ENCODE measurements around the gene HES4.

HES4 gene

GRCh38 chr1:984476-984814 is 15.5 kb downstream of the HES4 start:
- H3K27ac ChIP-seq (ENCODE audit: extremely low read depth, low read depth, low read length): no peak overlapping the region
- H3K9me3 ChIP-seq (ENCODE audit: control insufficient read depth, insufficient read depth, low read depth, low read length): no peaks in the 10 kb centered on the region
- no peaks in the 10 kb centered on the region for H3K4me1 ChIP-seq (ENCODE audit: control insufficient read depth, insufficient read depth, low read length)
- ChIA-PET POLR2A (interaction anchor here (0.8 to 0.9 kb wide), 2 partner anchors 8 to 307 kb away, joined by 3 read pairs; no protein-coding TSS in a partner anchor), CTCF (interaction anchor here (0.5 to 4.0 kb wide), 29 partner anchors 8 to 385 kb away, joined by 3 to 53 read pairs (median 4); partner anchors contain the start of gene AGRN)
- no peaks in the 10 kb centered on the region for H3K36me3 ChIP-seq (ENCODE audit: control insufficient read depth in 2 of 2, insufficient read depth in 1 of 2, low read length in 2 of 2)
- H3K4me3 ChIP-seq (ENCODE audit: low read depth, low read length): no peak overlapping the region
- TF ChIP-seq ZNF785 (tag by site-specific recombination; IDR thresholded peaks at IDR 0.05): no peak
- no peak for TF ChIP-seq GLIS1 (tag by site-specific recombination; IDR thresholded peaks at IDR 0.05)
- TF ChIP-seq GFI1B (tag by site-specific recombination; IDR thresholded peaks at IDR 0.05): peak; percentile 59; the same call in 1 of the 2 replicates
- TF ChIP-seq ZNF223 (tag by site-specific recombination; IDR thresholded peaks at IDR 0.05): peak; percentile 61; the same call in 1 of the 2 replicates
- no peak for TF ChIP-seq GLI4 (tag by site-specific recombination; IDR thresholded peaks at IDR 0.05)
- no peak for TF ChIP-seq ZNF747 (tag by site-specific recombination; IDR thresholded peaks at IDR 0.05)
- TF ChIP-seq, protein P1, sequence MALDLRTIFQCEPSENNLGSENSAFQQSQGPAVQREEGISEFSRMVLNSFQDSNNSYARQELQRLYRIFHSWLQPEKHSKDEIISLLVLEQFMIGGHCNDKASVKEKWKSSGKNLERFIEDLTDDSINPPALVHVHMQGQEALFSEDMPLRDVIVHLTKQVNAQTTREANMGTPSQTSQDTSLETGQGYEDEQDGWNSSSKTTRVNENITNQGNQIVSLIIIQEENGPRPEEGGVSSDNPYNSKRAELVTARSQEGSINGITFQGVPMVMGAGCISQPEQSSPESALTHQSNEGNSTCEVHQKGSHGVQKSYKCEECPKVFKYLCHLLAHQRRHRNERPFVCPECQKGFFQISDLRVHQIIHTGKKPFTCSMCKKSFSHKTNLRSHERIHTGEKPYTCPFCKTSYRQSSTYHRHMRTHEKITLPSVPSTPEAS (tag by site-specific recombination; IDR thresholded peaks at IDR 0.05): no peak
- TF ChIP-seq ZNF10 (tag by site-specific recombination; IDR thresholded peaks at IDR 0.05): no peak
- TF ChIP-seq ZNF354C (tag by site-specific recombination; IDR thresholded peaks at IDR 0.05; ENCODE audit: borderline replicate concordance, low read depth): peak; percentile 84; the same call in 1 of the 2 replicates
- TF ChIP-seq, protein P2, sequence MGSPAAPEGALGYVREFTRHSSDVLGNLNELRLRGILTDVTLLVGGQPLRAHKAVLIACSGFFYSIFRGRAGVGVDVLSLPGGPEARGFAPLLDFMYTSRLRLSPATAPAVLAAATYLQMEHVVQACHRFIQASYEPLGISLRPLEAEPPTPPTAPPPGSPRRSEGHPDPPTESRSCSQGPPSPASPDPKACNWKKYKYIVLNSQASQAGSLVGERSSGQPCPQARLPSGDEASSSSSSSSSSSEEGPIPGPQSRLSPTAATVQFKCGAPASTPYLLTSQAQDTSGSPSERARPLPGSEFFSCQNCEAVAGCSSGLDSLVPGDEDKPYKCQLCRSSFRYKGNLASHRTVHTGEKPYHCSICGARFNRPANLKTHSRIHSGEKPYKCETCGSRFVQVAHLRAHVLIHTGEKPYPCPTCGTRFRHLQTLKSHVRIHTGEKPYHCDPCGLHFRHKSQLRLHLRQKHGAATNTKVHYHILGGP (tag by site-specific recombination; IDR thresholded peaks at IDR 0.05): no peak
- TF ChIP-seq ZXDB (tag by site-specific recombination; IDR thresholded peaks at IDR 0.05): peak; percentile 57; the same call in 1 of the 2 replicates
- no peak for TF ChIP-seq ZNF23 (tag by site-specific recombination; IDR thresholded peaks at IDR 0.05; ENCODE audit: borderline replicate concordance)
- TF ChIP-seq, protein P3, sequence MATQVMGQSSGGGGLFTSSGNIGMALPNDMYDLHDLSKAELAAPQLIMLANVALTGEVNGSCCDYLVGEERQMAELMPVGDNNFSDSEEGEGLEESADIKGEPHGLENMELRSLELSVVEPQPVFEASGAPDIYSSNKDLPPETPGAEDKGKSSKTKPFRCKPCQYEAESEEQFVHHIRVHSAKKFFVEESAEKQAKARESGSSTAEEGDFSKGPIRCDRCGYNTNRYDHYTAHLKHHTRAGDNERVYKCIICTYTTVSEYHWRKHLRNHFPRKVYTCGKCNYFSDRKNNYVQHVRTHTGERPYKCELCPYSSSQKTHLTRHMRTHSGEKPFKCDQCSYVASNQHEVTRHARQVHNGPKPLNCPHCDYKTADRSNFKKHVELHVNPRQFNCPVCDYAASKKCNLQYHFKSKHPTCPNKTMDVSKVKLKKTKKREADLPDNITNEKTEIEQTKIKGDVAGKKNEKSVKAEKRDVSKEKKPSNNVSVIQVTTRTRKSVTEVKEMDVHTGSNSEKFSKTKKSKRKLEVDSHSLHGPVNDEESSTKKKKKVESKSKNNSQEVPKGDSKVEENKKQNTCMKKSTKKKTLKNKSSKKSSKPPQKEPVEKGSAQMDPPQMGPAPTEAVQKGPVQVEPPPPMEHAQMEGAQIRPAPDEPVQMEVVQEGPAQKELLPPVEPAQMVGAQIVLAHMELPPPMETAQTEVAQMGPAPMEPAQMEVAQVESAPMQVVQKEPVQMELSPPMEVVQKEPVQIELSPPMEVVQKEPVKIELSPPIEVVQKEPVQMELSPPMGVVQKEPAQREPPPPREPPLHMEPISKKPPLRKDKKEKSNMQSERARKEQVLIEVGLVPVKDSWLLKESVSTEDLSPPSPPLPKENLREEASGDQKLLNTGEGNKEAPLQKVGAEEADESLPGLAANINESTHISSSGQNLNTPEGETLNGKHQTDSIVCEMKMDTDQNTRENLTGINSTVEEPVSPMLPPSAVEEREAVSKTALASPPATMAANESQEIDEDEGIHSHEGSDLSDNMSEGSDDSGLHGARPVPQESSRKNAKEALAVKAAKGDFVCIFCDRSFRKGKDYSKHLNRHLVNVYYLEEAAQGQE (tag by site-specific recombination; IDR thresholded peaks at IDR 0.05): peak; percentile 78
- TF ChIP-seq ZNF677 (tag by site-specific recombination; IDR thresholded peaks at IDR 0.05): no peak
- TF ChIP-seq ZNF302 (tag by site-specific recombination; IDR thresholded peaks at IDR 0.05; ENCODE audit: low read depth): no peak
- 0 out of 2 replicates have a peak, but pooled peaks have one; percentile 20 for TF ChIP-seq ZFP3 (tag by site-specific recombination; IDR thresholded peaks at IDR 0.05; ENCODE audit: low read depth)
- TF ChIP-seq ZSCAN18 (tag by site-specific recombination; IDR thresholded peaks at IDR 0.05): no peak
- TF ChIP-seq, protein P4, sequence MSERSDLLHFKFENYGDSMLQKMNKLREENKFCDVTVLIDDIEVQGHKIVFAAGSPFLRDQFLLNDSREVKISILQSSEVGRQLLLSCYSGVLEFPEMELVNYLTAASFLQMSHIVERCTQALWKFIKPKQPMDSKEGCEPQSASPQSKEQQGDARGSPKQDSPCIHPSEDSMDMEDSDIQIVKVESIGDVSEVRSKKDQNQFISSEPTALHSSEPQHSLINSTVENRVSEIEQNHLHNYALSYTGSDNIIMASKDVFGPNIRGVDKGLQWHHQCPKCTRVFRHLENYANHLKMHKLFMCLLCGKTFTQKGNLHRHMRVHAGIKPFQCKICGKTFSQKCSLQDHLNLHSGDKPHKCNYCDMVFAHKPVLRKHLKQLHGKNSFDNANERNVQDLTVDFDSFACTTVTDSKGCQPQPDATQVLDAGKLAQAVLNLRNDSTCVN (tag by site-specific recombination; optimal IDR thresholded peaks at IDR 0.05): no peak
- no peak for TF ChIP-seq ZNF184 (tag by site-specific recombination; IDR thresholded peaks at IDR 0.05)
- TF ChIP-seq ZNF561 (tag by site-specific recombination; IDR thresholded peaks at IDR 0.05; ENCODE audit: borderline replicate concordance): no peak
- TF ChIP-seq, protein P5, sequence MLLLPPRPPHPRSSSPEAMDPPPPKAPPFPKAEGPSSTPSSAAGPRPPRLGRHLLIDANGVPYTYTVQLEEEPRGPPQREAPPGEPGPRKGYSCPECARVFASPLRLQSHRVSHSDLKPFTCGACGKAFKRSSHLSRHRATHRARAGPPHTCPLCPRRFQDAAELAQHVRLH (tag by site-specific recombination; IDR thresholded peaks at IDR 0.05): no peak
- no peak for TF ChIP-seq ZNF596 (tag by site-specific recombination; IDR thresholded peaks at IDR 0.05)
- TF ChIP-seq CTCF (tag by site-specific recombination; IDR thresholded peaks at IDR 0.05): no peak; the same call in 1 of the 2 replicates
- TF ChIP-seq ZNF121 (tag by site-specific recombination; IDR thresholded peaks at IDR 0.05): no peak
- no peak for TF ChIP-seq ZNF768 (tag by site-specific recombination; IDR thresholded peaks at IDR 0.05)
- TF ChIP-seq ZNF239 (tag by site-specific recombination; IDR thresholded peaks at IDR 0.05): no peak

Data from HEK293 (cell line).